ENCODE results near the gene RGS17. TPM values are rescaled to one million over a fixed set of nuclear protein-coding genes. Genes with fewer than 3 reads are reported as not detected.

The RGS17 gene
- total RNA-seq, 1 donor from 2014 or later: 0.69 TPM

- no peak for DNase-seq
These were observed 47.2 kb downstream of the RGS17 start for GRCh38 chr6:153083869-153084268.

GRCh38 chr6:153081914-153082313, 49.2 kb downstream of the RGS17 start:
- no peak for DNase-seq

DNA sequence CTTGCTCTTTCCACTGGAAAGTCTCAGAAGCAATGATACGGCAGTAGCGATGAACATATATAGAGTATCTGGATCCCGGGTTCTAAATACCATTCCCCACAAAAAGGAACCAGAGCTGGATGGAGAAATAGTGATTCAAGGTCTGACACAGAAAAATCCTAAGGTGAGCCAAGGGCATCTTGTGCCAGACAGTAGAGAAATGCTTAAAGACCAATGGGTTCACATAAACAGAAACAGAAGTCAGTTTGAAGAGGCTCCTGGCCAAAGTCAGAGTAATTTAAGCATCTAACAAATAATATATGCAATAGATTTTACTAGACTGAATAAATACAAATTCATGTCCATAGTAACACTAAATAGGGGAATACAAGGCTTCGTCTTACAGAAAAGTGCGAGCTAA, 54.7 kb downstream of the RGS17 start:
- no peak for DNase-seq

DNA sequence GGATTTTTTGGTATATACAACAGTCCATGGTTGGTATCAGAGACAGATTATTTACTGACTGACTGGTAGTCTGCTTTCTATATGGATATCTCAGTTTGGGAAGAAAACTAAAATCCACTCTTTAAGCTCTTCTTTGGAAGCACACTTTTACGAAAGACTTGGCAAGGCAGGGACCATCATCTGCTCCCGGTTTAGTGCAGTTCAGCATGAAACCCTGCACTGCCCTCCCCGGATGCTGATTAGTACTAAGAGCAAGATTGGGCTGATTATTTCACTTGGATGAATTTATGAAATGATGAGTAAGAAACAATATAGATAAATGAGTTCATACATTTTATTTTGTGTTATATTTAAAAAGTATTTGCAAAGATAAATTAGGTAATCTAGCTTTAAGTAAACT, 56.3 kb downstream of the RGS17 start:
- DNase-seq: no peak

GRCh38 chr6:153073841-153074240, 57.2 kb downstream of the RGS17 start:
- DNase-seq: no peak

GRCh38 chr6:153070756-153071155, 60.3 kb downstream of the RGS17 start:
- DNase-seq: no peak

DNA sequence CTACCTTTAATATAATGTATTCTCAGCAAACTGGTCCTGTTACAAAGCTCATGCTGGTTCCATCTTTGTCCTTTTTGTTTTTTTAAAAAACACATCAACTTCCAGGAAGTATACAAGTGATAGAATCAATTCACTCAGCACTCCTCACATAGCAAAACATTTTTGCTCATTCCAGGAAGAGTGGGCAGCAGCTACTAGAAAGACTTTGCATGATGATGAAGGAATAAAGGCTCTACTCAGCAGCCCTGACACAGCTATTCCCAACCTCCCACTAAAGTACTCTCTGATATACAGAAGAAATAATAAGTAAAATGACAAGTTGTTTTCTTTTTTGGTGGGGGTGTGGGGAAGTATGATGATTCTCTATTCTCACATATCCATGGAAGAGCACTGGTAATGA, 61.2 kb downstream of the RGS17 start:
- no peak for DNase-seq

DNA sequence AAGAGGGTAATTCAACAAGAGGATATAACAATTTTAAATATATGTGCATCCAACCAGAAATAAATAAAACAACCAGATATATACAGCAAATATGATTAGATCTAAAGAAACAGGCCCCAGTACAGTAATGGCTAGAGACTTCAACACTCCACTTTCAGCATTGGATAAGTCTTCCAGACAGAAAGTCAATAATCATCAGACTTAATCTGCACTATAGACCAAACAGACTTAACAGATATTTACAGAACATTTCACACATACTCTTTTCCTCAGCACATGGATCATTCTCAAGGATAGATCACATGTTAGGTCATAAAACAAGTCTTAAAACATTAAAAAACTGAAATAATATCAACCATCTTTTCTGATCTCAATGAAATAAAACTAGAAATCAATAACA, 65.9 kb downstream of the RGS17 start:
- no peak for DNase-seq

DNA sequence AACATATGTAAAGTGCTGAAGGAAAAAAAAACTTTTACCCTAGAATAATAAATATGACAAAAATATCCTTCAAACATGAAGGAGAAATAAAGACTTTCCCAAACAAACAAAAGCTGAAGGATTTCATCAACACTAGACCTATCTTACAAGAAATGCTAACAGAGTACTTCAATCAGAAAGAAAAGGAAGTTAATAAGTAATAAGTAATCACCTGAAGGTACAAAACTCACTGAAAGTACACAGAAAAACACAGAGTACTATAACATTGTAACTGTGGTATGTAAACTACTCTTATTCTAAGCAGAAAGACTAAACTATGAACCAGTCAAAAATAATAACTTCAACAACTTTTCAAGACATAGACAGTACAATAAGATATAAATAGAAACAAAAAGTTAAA, 67.1 kb downstream of the RGS17 start:
- no peak for DNase-seq

DNA sequence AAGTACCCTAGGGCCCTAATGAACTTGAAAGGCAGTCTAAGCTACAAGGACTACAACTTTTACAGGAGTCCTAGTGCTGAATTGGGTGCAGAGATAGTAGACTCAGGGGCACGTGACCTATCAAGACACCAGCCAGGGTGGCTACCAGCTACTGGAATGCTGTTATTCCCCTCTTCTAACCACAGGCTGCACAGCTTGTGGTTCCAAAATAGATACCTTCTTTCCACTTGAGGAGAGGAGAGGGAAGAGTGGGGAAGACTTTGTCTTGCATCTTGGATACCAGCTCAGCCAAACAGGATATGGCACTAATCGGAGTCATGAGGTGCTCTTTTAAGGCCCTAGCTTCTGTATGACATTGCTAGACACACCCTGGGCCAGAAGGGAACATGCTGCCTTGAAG, 68.6 kb downstream of the RGS17 start:
- no peak for DNase-seq

GRCh38 chr6:153059757-153060156, 71.3 kb downstream of the RGS17 start:
- DNase-seq: no peak

DNA sequence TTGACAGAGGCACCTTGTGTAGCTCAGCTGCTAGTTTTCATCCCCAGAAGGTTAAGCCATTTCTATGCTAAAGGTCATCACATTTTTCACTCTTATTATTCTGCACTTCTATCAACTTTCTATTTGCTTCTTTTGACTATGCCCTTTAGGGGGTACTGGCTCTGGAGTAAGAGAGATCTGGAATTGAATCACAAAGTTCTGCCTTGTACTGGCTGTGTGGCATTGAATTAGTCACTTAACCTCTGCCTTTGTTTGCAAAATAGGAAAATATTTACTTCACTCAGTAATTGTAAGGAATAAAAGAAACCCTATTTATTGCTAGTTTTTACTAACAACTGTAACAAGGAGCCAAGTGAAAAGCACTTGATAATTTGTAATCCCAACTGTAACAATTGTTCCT, 71.8 kb downstream of the RGS17 start:
- DNase-seq: no peak

GRCh38 chr6:153058909-153059308, 72.2 kb downstream of the RGS17 start:
- DNase-seq: no peak

DNA sequence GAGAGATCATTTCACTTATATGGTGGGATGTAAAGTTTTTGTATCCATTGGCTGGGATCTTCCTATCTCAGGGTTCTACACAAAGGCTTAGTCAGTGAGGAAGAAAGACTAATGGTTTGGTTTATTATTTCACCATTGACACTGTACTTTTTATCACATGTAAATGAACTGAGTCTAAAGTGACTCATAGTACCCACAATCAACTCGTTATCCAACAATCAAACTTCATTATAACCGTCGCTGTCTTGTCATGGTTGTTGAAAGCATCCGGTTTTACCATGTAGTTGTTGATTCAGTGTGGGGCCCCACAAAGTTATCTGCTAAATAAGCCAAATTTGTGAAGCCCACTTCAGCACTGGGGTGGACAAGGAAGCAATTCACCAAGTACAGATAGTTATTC, 72.8 kb downstream of the RGS17 start:
- no peak for DNase-seq

DNA sequence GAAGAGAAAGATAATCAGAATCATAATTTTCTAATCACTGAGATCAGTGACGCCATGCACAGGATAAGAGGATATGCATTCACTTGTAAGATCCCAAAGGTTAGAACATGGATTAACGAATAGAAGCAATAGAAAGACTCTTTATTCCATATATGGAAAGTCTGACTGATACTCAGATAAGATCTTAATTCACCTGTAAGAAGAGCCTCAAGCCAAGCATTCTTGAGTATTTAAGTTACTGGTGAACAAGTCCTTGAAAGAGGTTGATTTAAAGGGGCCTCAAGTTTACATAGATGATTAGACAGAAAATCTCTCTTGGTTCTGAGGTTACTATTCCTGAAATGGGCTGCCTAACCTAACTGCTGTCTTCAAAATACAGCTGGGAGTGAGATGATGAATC, 74.8 kb downstream of the RGS17 start:
- no peak for DNase-seq

GRCh38 chr6:153051801-153052200, 79.3 kb downstream of the RGS17 start:
- DNase-seq: no peak

DNA sequence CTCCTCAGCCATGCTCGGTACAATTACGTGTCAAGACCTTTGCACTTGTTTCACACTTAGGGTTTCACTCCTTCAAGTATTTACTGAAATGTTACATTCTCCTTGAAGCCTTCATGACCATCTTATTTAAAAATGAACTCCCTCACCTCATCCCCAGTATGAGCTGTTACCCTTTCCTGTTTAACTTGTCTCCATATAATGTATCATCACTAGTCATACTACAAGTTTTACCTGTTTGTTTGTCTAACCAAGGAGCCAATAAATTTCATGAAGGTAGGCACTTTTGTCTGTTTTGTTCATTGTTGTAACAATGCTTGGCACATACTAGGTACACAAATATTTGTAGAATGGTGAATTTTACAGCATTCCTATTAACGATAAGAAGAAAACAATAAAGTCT, 82.5 kb downstream of the RGS17 start:
- DNase-seq: no peak

- no peak for DNase-seq
These were observed 83.7 kb downstream of the RGS17 start for GRCh38 chr6:153047386-153047785.

DNA sequence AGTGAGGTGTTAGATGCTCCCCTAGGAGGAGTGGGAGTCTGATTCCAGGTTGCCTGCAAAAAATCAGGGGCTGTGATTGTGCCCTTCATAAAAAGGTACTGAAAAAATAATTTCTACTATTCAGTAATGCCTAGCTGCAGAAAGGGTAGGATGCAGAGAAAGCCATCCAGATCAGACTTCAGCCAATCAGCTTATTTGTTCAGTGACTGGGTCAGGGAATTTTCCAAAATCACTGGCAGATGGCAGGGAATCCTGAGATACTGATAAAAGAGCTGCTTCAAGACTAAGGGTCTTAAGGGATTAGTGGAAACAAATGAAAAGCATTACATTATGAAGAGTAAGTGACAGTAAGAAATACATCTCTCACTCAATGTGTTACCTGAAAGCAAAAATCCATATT, 85.8 kb downstream of the RGS17 start:
- DNase-seq: no peak

GRCh38 chr6:153044295-153044694, 86.8 kb downstream of the RGS17 start:
- no peak for DNase-seq

GRCh38 chr6:153043719-153044118, 87.4 kb downstream of the RGS17 start:
- no peak for DNase-seq

DNA sequence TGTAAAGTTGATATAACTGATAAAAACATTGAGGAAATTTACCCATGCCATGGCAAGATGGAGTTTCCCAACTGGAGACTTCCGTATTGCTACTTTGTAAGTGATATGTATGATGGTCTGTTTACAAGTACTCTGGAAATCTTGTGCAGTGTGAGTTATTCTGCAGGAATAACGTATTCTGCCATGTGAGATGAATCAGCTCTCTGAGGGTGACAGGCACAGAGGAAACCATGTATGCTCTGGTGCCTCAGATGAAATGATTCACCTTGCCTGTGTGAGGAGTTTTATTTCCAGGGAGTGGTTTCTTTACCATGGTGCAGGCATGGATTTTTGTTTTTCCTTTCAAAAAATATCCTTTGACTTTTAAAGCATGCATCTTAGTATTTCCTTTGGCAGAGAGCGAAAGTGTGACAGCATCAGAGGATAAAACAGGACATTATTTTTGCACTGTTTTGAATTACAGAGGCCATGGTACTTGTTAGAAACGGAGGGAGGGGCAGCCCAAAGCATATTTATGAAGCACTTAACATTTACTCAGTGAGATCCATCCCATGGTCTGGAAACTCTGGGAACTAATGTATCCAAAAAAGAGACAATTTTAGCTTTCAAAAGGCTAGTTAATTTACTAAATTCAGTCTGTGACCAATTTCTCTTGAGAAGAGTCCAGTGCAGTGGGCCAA, 92.6 kb downstream of the RGS17 start:
- DNase-seq: no peak

- no peak for DNase-seq
These were observed 96.9 kb downstream of the RGS17 start for GRCh38 chr6:153034139-153034538.

GRCh38 chr6:153032255-153032882, 98.7 kb downstream of the RGS17 start:
- no peak for DNase-seq
